H9 (cell line): ENCODE results near the gene LONP2. TPM values are rescaled to one million over a fixed set of nuclear protein-coding genes. Genes with fewer than 3 reads are reported as not detected.

Source experiments
- DNase-seq: peaks from one replicate; pipeline ENCODE4 v3.0.0-alpha.2; 2017
- H2AFZ ChIP-seq: one replicate; pipeline ENCODE4 v1.6.1; 2013; ENCODE audit warnings: mild to moderate bottlenecking, low read length, control low read depth, moderate library complexity
- H2AK5ac ChIP-seq: 2 replicates; pipeline ENCODE4 v1.6.1; 2013; ENCODE audit warnings: low read length, control low read depth, mixed read lengths; ENCODE audit not compliant: insufficient read length
- H2BK120ac ChIP-seq: one replicate; pipeline ENCODE4 v1.6.1; 2013; ENCODE audit warnings: low read depth, mild to moderate bottlenecking, low read length, control low read depth, inconsistent platforms; ENCODE audit not compliant: poor library complexity, severe bottlenecking
- H2BK12ac ChIP-seq: 2 replicates; pipeline ENCODE4 v1.6.1; 2013; ENCODE audit warnings: low read length, control low read depth, mixed read lengths, low read depth; ENCODE audit not compliant: insufficient read length
- H2BK15ac ChIP-seq: 2 replicates; pipeline ENCODE4 v1.6.1; 2013; ENCODE audit warnings: low read depth, low read length, control low read depth
- H2BK20ac ChIP-seq: one replicate; pipeline ENCODE4 v1.6.1; 2013; ENCODE audit warnings: low read depth, mild to moderate bottlenecking, low read length, control low read depth, inconsistent platforms; ENCODE audit not compliant: poor library complexity, severe bottlenecking
- H2BK5ac ChIP-seq: 2 replicates; pipeline ENCODE4 v1.6.1; 2013; ENCODE audit warnings: low read length, control low read depth, mixed read lengths; ENCODE audit not compliant: insufficient read length
- H3K14ac ChIP-seq: 2 replicates; pipeline ENCODE4 v1.6.1; 2013; ENCODE audit warnings: low read length, control low read depth; ENCODE audit not compliant: insufficient read depth
- H3K18ac ChIP-seq: 2 replicates; pipeline ENCODE4 v1.6.1; 2013; ENCODE audit warnings: low read depth, mild to moderate bottlenecking, mixed read lengths, low read length, control low read depth; ENCODE audit not compliant: insufficient read length
- H3K23ac ChIP-seq: 2 replicates; pipeline ENCODE4 v1.6.1; 2013; ENCODE audit warnings: low read length, control low read depth, mixed read lengths, low read depth; ENCODE audit not compliant: insufficient read length
- H3K23me2 ChIP-seq: 2 replicates; pipeline ENCODE4 v1.6.1; 2013; ENCODE audit warnings: low read depth, mild to moderate bottlenecking, mixed read lengths, low read length, control low read depth; ENCODE audit not compliant: insufficient read length, poor library complexity, severe bottlenecking
- H3K27ac ChIP-seq: 2 replicates; pipeline ENCODE4 v1.5.1; 2013; ENCODE audit warnings: low read length, control low read depth, mixed read lengths, low read depth; ENCODE audit not compliant: insufficient read length
- H3K27me3 ChIP-seq: 2 replicates; pipeline ENCODE4 v1.6.1; 2013; ENCODE audit warnings: low read length, control low read depth, inconsistent platforms; ENCODE audit not compliant: insufficient read depth
- H3K4ac ChIP-seq: 2 replicates; pipeline ENCODE4 v1.6.1; 2013; ENCODE audit warnings: low read depth, mild to moderate bottlenecking, control low read depth, inconsistent platforms, low read length, moderate library complexity
- H3K4me1 ChIP-seq: 2 replicates; pipeline ENCODE4 v1.6.1; 2013; ENCODE audit warnings: low read length, control low read depth, inconsistent platforms; ENCODE audit not compliant: insufficient read depth
- H3K4me2 ChIP-seq: 2 replicates; pipeline ENCODE4 v1.6.1; 2013; ENCODE audit warnings: low read length, control low read depth, mixed read lengths; ENCODE audit not compliant: insufficient read length, insufficient read depth
- H3K56ac ChIP-seq: 2 replicates; pipeline ENCODE4 v1.6.1; 2013; ENCODE audit warnings: low read depth, mild to moderate bottlenecking, mixed read lengths, low read length, control low read depth; ENCODE audit not compliant: insufficient read length
- H3K79me1 ChIP-seq: 2 replicates; pipeline ENCODE4 v1.6.1; 2013; ENCODE audit warnings: low read depth, mild to moderate bottlenecking, moderate library complexity, low read length, control low read depth, inconsistent platforms; ENCODE audit not compliant: insufficient read depth, poor library complexity, severe bottlenecking
- H3K79me2 ChIP-seq: 2 replicates; pipeline ENCODE4 v1.6.1; 2013; ENCODE audit warnings: low read length, control low read depth, inconsistent platforms; ENCODE audit not compliant: insufficient read depth
- H3K9ac ChIP-seq: 2 replicates; pipeline ENCODE4 v1.6.1; 2013; ENCODE audit warnings: low read length, control low read depth, mixed read lengths; ENCODE audit not compliant: insufficient read length; ENCODE audit errors: extremely low read depth
- H3K9me3 ChIP-seq: one replicate; pipeline ENCODE4 v1.6.1; 2013; ENCODE audit warnings: low read depth, low read length, inconsistent platforms; ENCODE audit not compliant: control insufficient read depth
- H3T11ph ChIP-seq: one replicate; pipeline ENCODE4 v1.6.1; 2013; ENCODE audit warnings: mild to moderate bottlenecking, low read length, control low read depth, inconsistent platforms
- H4K20me1 ChIP-seq: one replicate; pipeline ENCODE4 v1.6.1; 2013; ENCODE audit not compliant: control insufficient read depth, insufficient read length, insufficient read depth
- H4K5ac ChIP-seq: 2 replicates; pipeline ENCODE4 v1.6.1; 2013; ENCODE audit warnings: low read depth, mild to moderate bottlenecking, mixed read lengths, low read length, control low read depth; ENCODE audit not compliant: insufficient read length
- H4K8ac ChIP-seq: replicated peaks from 2 replicates; pipeline ENCODE4 v1.6.1; 2013; ENCODE audit warnings: low read length, control low read depth, mixed read lengths, low read depth; ENCODE audit not compliant: insufficient read length
- H4K91ac ChIP-seq: 2 replicates; pipeline ENCODE4 v1.6.1; 2013; ENCODE audit warnings: low read depth, mild to moderate bottlenecking, moderate library complexity, mixed read lengths, low read length, control low read depth; ENCODE audit not compliant: insufficient read length
- H3K27ac Mint-ChIP-seq, 3 experiments: 2 replicates in 2 of 3; 3 replicates in 1 of 3; pipeline ENCODE4 v1.8.0; 2020 to 2021; ENCODE audit warnings: mixed read lengths in 3 of 3, mild to moderate bottlenecking in 1 of 3, moderate library complexity in 1 of 3
- H3K27me3 Mint-ChIP-seq: 2 replicates; pipeline ENCODE4 v1.8.0; 2021; ENCODE audit warnings: low read depth, mild to moderate bottlenecking, moderate library complexity, mixed read lengths
- H3K36me3 Mint-ChIP-seq, 3 experiments: 2 replicates in 2 of 3; 3 replicates in 1 of 3; pipeline ENCODE4 v1.8.0; 2020 to 2021; ENCODE audit warnings: low read depth in 3 of 3, mixed read lengths in 3 of 3; ENCODE audit not compliant: insufficient read depth in 1 of 3
- H3K4me1 Mint-ChIP-seq, 2 experiments: 2 replicates each; pipeline ENCODE4 v1.8.0; 2020; ENCODE audit warnings: mixed read lengths in 2 of 2
- H3K4me3 Mint-ChIP-seq, 2 experiments: 2 replicates in 1 of 2; 3 replicates in 1 of 2; pipeline ENCODE4 v1.8.0; 2020 to 2021; ENCODE audit warnings: mild to moderate bottlenecking in 2 of 2, mixed read lengths in 2 of 2, moderate library complexity in 1 of 2
- H3K9me3 Mint-ChIP-seq, 2 experiments: 2 replicates in 1 of 2; 3 replicates in 1 of 2; pipeline ENCODE4 v1.8.0; 2020; ENCODE audit warnings: mild to moderate bottlenecking in 2 of 2, mixed read lengths in 2 of 2, moderate library complexity in 1 of 2
- WGBS: extraction: QIAGEN DNeasy Blood & Tissue Kit; methylation state at CpG from one replicate; pipeline ENCODE4 v1.1.7; 2013; ENCODE audit warnings: missing lambda C conversion rate, low lambda C conversion rate, mixed read lengths; ENCODE audit not compliant: insufficient read length; ENCODE audit errors: extremely low coverage; 5-methylcytosine and 5-hydroxymethylcytosine counted together
- total RNA-seq: library from RNA; stranded (reverse); gene quantifications from 2 replicates; pipeline ENCODE4 v1.2.1, GENCODE V29; 2021
- TF ChIP-seq, protein P1 (sequence below): fragments of 200-600 bp; sonication (generic); conservative IDR thresholded peaks from 3 replicates; pipeline ENCODE4 v1.8.0; 2021; ENCODE audit warnings: antibody characterized with exemption, mild to moderate bottlenecking

The LONP2 gene
- total RNA-seq, 1 experiment from 2014 or later = 27.8 TPM

- Mint-ChIP-seq H3K4me1 (peaks cover 14 to 19% of the 10 kb centered on the region in 2 experiments), H3K9me3 (no peaks in the 10 kb centered on the region), H3K4me3 (no peak overlapping the region), H3K36me3 (no peaks in the 10 kb centered on the region), H3K27me3 (no peaks in the 10 kb centered on the region), H3K27ac (no peak overlapping the region)
- WGBS = no CpG with 5 or more reads among the region's 4 CpGs
- TF ChIP-seq, protein P1, sequence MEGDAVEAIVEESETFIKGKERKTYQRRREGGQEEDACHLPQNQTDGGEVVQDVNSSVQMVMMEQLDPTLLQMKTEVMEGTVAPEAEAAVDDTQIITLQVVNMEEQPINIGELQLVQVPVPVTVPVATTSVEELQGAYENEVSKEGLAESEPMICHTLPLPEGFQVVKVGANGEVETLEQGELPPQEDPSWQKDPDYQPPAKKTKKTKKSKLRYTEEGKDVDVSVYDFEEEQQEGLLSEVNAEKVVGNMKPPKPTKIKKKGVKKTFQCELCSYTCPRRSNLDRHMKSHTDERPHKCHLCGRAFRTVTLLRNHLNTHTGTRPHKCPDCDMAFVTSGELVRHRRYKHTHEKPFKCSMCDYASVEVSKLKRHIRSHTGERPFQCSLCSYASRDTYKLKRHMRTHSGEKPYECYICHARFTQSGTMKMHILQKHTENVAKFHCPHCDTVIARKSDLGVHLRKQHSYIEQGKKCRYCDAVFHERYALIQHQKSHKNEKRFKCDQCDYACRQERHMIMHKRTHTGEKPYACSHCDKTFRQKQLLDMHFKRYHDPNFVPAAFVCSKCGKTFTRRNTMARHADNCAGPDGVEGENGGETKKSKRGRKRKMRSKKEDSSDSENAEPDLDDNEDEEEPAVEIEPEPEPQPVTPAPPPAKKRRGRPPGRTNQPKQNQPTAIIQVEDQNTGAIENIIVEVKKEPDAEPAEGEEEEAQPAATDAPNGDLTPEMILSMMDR = no peak
- no peak overlapping the region for H3K4ac ChIP-seq
- no peak overlapping the region for H4K8ac ChIP-seq
- no peak overlapping the region for H3K56ac ChIP-seq
- H3K23ac ChIP-seq = no peak overlapping the region
- peaks cover 2% of the 10 kb centered on the region for H3K79me1 ChIP-seq
- no peak overlapping the region for H4K5ac ChIP-seq
- no peak for DNase-seq
- no peak overlapping the region for H3K9ac ChIP-seq
- H3K18ac ChIP-seq = no peak overlapping the region
- no peak overlapping the region; the same call in 1 of the 2 replicates for H3K14ac ChIP-seq
- no peak overlapping the region for H4K91ac ChIP-seq
- no peak overlapping the region for H2BK120ac ChIP-seq
- no peak overlapping the region for H2BK20ac ChIP-seq
- H2BK5ac ChIP-seq = no peak overlapping the region
- no peak overlapping the region for H2BK15ac ChIP-seq
- peaks cover 52% of the 10 kb centered on the region for H3K79me2 ChIP-seq
- H3T11ph ChIP-seq = no peak overlapping the region
- no peak overlapping the region for H3K4me2 ChIP-seq
- no peaks in the 10 kb centered on the region for H4K20me1 ChIP-seq
- H3K27me3 ChIP-seq = no peaks in the 10 kb centered on the region
- H3K9me3 ChIP-seq = no peaks in the 10 kb centered on the region
- H2AK5ac ChIP-seq = no peak overlapping the region
- H2AFZ ChIP-seq = no peak overlapping the region
- peaks cover 6% of the 10 kb centered on the region; the same call in 1 of the 2 replicates for H3K4me1 ChIP-seq
- no peak overlapping the region for H3K27ac ChIP-seq
- no peak overlapping the region for H2BK12ac ChIP-seq
- H3K23me2 ChIP-seq = no peaks in the 10 kb centered on the region
These were observed 128.6 kb downstream of the LONP2 start for GRCh38 chr16:48372744-48373143.
